ENCODE results near the gene SPATS2.
"Not testable (repeated sequence)": the region's sequence is repeated elsewhere in the genome, so short reads cannot be mapped to it uniquely, and the experiment has no call there.

Gene SPATS2

GRCh38 chr12:49529414-49529813 is 162.2 kb downstream of the SPATS2 start:
- Histone ChIP-seq H3K4me3 (ENCODE audit: low read length) (no peak overlapping the region), H3K79me2 (ENCODE audit: control insufficient read depth, low read length) (no peaks in the 10 kb centered on the region), H3K4me1 (ENCODE audit: control insufficient read depth, low read length) (peaks cover 7% of the 10 kb centered on the region; the same call in 1 of the 2 replicates), H3K9me3 (ENCODE audit: control insufficient read depth, insufficient read depth, low read length) (no peaks in the 10 kb centered on the region), H3K27ac (ENCODE audit: low read depth, low read length) (no peak overlapping the region), H3K4me2 (ENCODE audit: low read length) (no peak overlapping the region), H3K27me3 (ENCODE audit: control insufficient read depth, low read length) (no peaks in the 10 kb centered on the region), H4K20me1 (ENCODE audit: control insufficient read depth, insufficient read depth, low read depth, low read length) (no peaks in the 10 kb centered on the region), H3K36me3 (ENCODE audit: control insufficient read depth, low read length) (peaks cover 27% of the 10 kb centered on the region), H3F3A (ENCODE audit: control insufficient read depth, insufficient read depth) (0 out of 2 replicates have a peak, but pooled peaks cover 2% of the 10 kb centered on the region), H3K9me2 (replicated peaks; ENCODE audit: control insufficient read depth, low read length) (no peaks in the 10 kb centered on the region)
- TF ChIP-seq CTCF (IDR thresholded peaks at IDR 0.05; ENCODE audit: low read depth, low read length, poor library complexity, severe bottlenecking) = no peak
- TF ChIP-seq EZH2phosphoT487 (IDR thresholded peaks at IDR 0.05; ENCODE audit: borderline replicate concordance, low read length) = no peak

GRCh38 chr12:49531745-49532144 is 164.5 kb downstream of the SPATS2 start:
- H3F3A ChIP-seq (ENCODE audit: control insufficient read depth, insufficient read depth) = peaks cover 14% of the 10 kb centered on the region
- H3K79me2 ChIP-seq (ENCODE audit: control insufficient read depth, low read length) = no peaks in the 10 kb centered on the region
- H3K9me2 ChIP-seq (replicated peaks; ENCODE audit: control insufficient read depth, low read length) = no peaks in the 10 kb centered on the region
- no peaks in the 10 kb centered on the region for H4K20me1 ChIP-seq (ENCODE audit: control insufficient read depth, insufficient read depth, low read depth, low read length)
- no peak overlapping the region for H3K27ac ChIP-seq (ENCODE audit: low read depth, low read length)
- no peak overlapping the region for H3K4me2 ChIP-seq (ENCODE audit: low read length)
- H3K9me3 ChIP-seq (ENCODE audit: control insufficient read depth, insufficient read depth, low read length) = no peaks in the 10 kb centered on the region
- TF ChIP-seq CTCF (IDR thresholded peaks at IDR 0.05; ENCODE audit: low read depth, low read length, poor library complexity, severe bottlenecking) (no peak), EZH2phosphoT487 (IDR thresholded peaks at IDR 0.05; ENCODE audit: borderline replicate concordance, low read length) (no peak)
- H3K36me3 ChIP-seq (ENCODE audit: control insufficient read depth, low read length) = peaks cover 5% of the 10 kb centered on the region
- no peak overlapping the region for H3K4me3 ChIP-seq (ENCODE audit: low read length)
- no peaks in the 10 kb centered on the region for H3K27me3 ChIP-seq (ENCODE audit: control insufficient read depth, low read length)
- peaks cover 18% of the 10 kb centered on the region for H3K4me1 ChIP-seq (ENCODE audit: control insufficient read depth, low read length)

DNA sequence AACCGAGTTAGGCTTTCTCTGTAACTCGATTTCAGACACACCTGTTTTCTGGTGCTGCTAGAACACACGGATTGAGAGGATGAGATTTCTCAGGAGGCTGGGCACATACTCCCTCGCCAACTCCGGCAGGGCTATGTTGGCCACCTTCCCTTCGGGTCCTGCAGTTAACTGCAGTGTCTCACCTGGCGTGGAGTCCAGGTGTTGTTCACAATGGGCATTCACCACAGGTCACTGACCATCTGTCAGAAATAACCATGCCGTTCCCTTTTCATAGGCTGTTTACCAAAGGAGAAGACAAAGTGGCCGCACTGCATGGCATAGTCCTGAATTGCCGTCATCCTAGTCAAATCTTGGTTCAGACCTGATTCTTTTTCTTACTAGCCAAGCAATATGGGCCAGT is 166.1 kb downstream of the SPATS2 start:
- H3K27ac ChIP-seq (ENCODE audit: low read depth, low read length) = no peak overlapping the region
- no peaks in the 10 kb centered on the region for H4K20me1 ChIP-seq (ENCODE audit: control insufficient read depth, insufficient read depth, low read depth, low read length)
- H3K4me2 ChIP-seq (ENCODE audit: low read length) = no peak overlapping the region
- TF ChIP-seq CTCF (IDR thresholded peaks at IDR 0.05; ENCODE audit: low read depth, low read length, poor library complexity, severe bottlenecking) (no peak), EZH2phosphoT487 (IDR thresholded peaks at IDR 0.05; ENCODE audit: borderline replicate concordance, low read length) (no peak)
- no peaks in the 10 kb centered on the region for H3K36me3 ChIP-seq (ENCODE audit: control insufficient read depth, low read length)
- H3K9me3 ChIP-seq (ENCODE audit: control insufficient read depth, insufficient read depth, low read length) = no peaks in the 10 kb centered on the region
- peaks cover 23% of the 10 kb centered on the region for H3F3A ChIP-seq (ENCODE audit: control insufficient read depth, insufficient read depth)
- no peaks in the 10 kb centered on the region for H3K79me2 ChIP-seq (ENCODE audit: control insufficient read depth, low read length)
- no peak overlapping the region for H3K4me3 ChIP-seq (ENCODE audit: low read length)
- peaks cover 27% of the 10 kb centered on the region for H3K4me1 ChIP-seq (ENCODE audit: control insufficient read depth, low read length)
- no peaks in the 10 kb centered on the region for H3K9me2 ChIP-seq (replicated peaks; ENCODE audit: control insufficient read depth, low read length)
- no peaks in the 10 kb centered on the region for H3K27me3 ChIP-seq (ENCODE audit: control insufficient read depth, low read length)

GRCh38 chr12:49534122-49534521 is 166.9 kb downstream of the SPATS2 start:
- not testable (repeated sequence) for H3K9me3 ChIP-seq (ENCODE audit: control insufficient read depth, insufficient read depth, low read length); H3K4me2 ChIP-seq (ENCODE audit: low read length); H3K79me2 ChIP-seq (ENCODE audit: control insufficient read depth, low read length); H3K36me3 ChIP-seq (ENCODE audit: control insufficient read depth, low read length); H3K9me2 ChIP-seq (replicated peaks; ENCODE audit: control insufficient read depth, low read length); H3K4me3 ChIP-seq (ENCODE audit: low read length); H3K27ac ChIP-seq (ENCODE audit: low read depth, low read length); H3K27me3 ChIP-seq (ENCODE audit: control insufficient read depth, low read length); H4K20me1 ChIP-seq (ENCODE audit: control insufficient read depth, insufficient read depth, low read depth, low read length)
- Histone ChIP-seq H3K4me1 (ENCODE audit: control insufficient read depth, low read length) (peaks cover 27% of the 10 kb centered on the region), H3F3A (ENCODE audit: control insufficient read depth, insufficient read depth) (peaks cover 23% of the 10 kb centered on the region)
